OCI-LY3 (cell line): ENCODE results near the gene APOL3.

ENCODE experiments used
- H2AFZ ChIP-seq: fragments of 200-600, 300-600 bp; shearing (Covaris generic); 2 replicates; pipeline ENCODE4 v1.6.0; 2014; ENCODE audit warnings: antibody characterized with exemption, low read depth, low read length
- H3K27ac ChIP-seq: fragments of 200-600, 300-600 bp; sonication (generic); 2 replicates; pipeline ENCODE4 v1.5.1; 2014; ENCODE audit warnings: mild to moderate bottlenecking, low read length, moderate library complexity, mixed read lengths
- H3K27me3 ChIP-seq: fragments of 200-600, 300-600 bp; sonication (generic); 2 replicates; pipeline ENCODE4 v1.6.1; 2014; ENCODE audit warnings: low read depth, low read length, mixed read lengths
- H3K36me3 ChIP-seq: fragments of 200-600, 300-600 bp; sonication (generic); replicated peaks from 2 replicates; pipeline ENCODE3; 2014; ENCODE audit warnings: low read depth, low read length, mixed read lengths
- H3K4me1 ChIP-seq: fragments of 300-600, 200-600 bp; sonication (generic); 2 replicates; pipeline ENCODE4 v1.6.1; 2014; ENCODE audit warnings: low read length, mixed read lengths
- H3K4me2 ChIP-seq: fragments of 200-600, 300-600 bp; sonication (generic); 2 replicates; pipeline ENCODE4 v1.6.1; 2014; ENCODE audit warnings: low read length, mixed read lengths
- H3K4me3 ChIP-seq: fragments of 300-600, 200-600 bp; sonication (generic); 2 replicates; pipeline ENCODE4 v1.5.1; 2014; ENCODE audit warnings: antibody characterized with exemption, mild to moderate bottlenecking, low read length, moderate library complexity
- H3K79me2 ChIP-seq: fragments of 300-600, 200-600 bp; shearing (Covaris generic); 2 replicates; pipeline ENCODE4 v1.6.1; 2014; ENCODE audit warnings: mild to moderate bottlenecking, low read length, mixed read lengths
- H3K9ac ChIP-seq: fragments of 300-600, 200-600 bp; shearing (Covaris generic); 2 replicates; pipeline ENCODE4 v1.6.0; 2014; ENCODE audit warnings: mild to moderate bottlenecking, low read length, moderate library complexity
- H3K9me3 ChIP-seq: fragments of 200-600, 300-600 bp; shearing (Covaris generic); 2 replicates; pipeline ENCODE4 v1.6.1; 2014; ENCODE audit warnings: low read length, mixed read lengths; ENCODE audit not compliant: insufficient read depth
- H4K20me1 ChIP-seq: fragments of 200-600, 300-600 bp; sonication (generic); 2 replicates; pipeline ENCODE4 v1.6.1; 2016; ENCODE audit warnings: low read length, mixed read lengths; ENCODE audit not compliant: insufficient read depth
- EZH2phosphoT487 ChIP-seq: fragments of 200-600 bp; shearing (Covaris generic); IDR thresholded peaks from 2 replicates; pipeline ENCODE4 v1.6.1; 2018; ENCODE audit warnings: antibody characterized with exemption, mixed run types, low read depth
- TF ChIP-seq, protein P1 (sequence below): fragments of 200-600, 300-600 bp; sonication (generic); IDR thresholded peaks from 2 replicates; pipeline ENCODE4 v1.5.1; 2014; ENCODE audit warnings: antibody characterized with exemption, low read length, low read depth

The APOL3 gene

DNA sequence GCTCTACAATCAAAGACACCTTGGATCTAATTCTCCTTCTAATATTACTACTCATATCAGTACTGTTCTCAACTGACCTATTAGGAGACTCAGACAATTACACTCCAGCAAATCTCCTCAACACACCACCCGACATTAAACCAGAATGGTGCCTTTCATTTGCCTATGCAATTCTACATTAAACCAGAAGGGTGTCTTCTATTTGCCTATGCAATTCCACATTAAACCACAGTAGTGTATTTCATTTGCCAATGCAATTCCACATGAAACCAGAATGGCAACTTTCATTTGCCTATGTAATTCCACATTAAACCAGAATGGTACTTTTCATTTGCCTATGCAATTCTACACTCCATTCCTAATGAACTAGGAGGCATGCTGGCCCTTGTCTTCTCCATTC, 15.3 kb upstream of the APOL3 start:
- Histone ChIP-seq H3K9ac (no peak overlapping the region), H3K36me3 (no peaks in the 10 kb centered on the region), H2AFZ (no peak overlapping the region), H3K4me1 (peaks cover 2% of the 10 kb centered on the region; the same call in 1 of the 2 replicates), H3K9me3 (no peaks in the 10 kb centered on the region), H3K27ac (no peak overlapping the region), H4K20me1 (no peaks in the 10 kb centered on the region), H3K4me3 (no peak overlapping the region), H3K4me2 (no peak overlapping the region), H3K79me2 (no peaks in the 10 kb centered on the region), H3K27me3 (peaks cover 5% of the 10 kb centered on the region; the same call in 1 of the 2 replicates)
- TF ChIP-seq, protein P1, sequence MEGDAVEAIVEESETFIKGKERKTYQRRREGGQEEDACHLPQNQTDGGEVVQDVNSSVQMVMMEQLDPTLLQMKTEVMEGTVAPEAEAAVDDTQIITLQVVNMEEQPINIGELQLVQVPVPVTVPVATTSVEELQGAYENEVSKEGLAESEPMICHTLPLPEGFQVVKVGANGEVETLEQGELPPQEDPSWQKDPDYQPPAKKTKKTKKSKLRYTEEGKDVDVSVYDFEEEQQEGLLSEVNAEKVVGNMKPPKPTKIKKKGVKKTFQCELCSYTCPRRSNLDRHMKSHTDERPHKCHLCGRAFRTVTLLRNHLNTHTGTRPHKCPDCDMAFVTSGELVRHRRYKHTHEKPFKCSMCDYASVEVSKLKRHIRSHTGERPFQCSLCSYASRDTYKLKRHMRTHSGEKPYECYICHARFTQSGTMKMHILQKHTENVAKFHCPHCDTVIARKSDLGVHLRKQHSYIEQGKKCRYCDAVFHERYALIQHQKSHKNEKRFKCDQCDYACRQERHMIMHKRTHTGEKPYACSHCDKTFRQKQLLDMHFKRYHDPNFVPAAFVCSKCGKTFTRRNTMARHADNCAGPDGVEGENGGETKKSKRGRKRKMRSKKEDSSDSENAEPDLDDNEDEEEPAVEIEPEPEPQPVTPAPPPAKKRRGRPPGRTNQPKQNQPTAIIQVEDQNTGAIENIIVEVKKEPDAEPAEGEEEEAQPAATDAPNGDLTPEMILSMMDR: no peak
- TF ChIP-seq EZH2phosphoT487: no peak

GRCh38 chr22:36171941-36172340, 11.4 kb upstream of the APOL3 start:
- TF ChIP-seq, protein P1: no peak
- no peaks in the 10 kb centered on the region for H3K79me2 ChIP-seq
- H3K9ac ChIP-seq: no peak overlapping the region
- H2AFZ ChIP-seq: no peak overlapping the region
- peaks cover 3% of the 10 kb centered on the region; the same call in 1 of the 2 replicates for H3K27me3 ChIP-seq
- H3K4me2 ChIP-seq: no peak overlapping the region
- peaks cover 8% of the 10 kb centered on the region; the same call in 1 of the 2 replicates for H3K9me3 ChIP-seq
- H4K20me1 ChIP-seq: no peaks in the 10 kb centered on the region
- no peaks in the 10 kb centered on the region for H3K36me3 ChIP-seq
- H3K27ac ChIP-seq: no peak overlapping the region
- H3K4me1 ChIP-seq: no peaks in the 10 kb centered on the region
- H3K4me3 ChIP-seq: no peak overlapping the region

- TF ChIP-seq EZH2phosphoT487: no peak
- TF ChIP-seq, protein P1: no peak
- H3K27me3 ChIP-seq: no peaks in the 10 kb centered on the region; the same call in 1 of the 2 replicates
- no peaks in the 10 kb centered on the region for H3K79me2 ChIP-seq
- no peak overlapping the region for H3K4me2 ChIP-seq
- no peaks in the 10 kb centered on the region for H4K20me1 ChIP-seq
- H3K9me3 ChIP-seq: peaks cover 8% of the 10 kb centered on the region; the same call in 1 of the 2 replicates
- H2AFZ ChIP-seq: no peak overlapping the region
- H3K27ac ChIP-seq: no peak overlapping the region
- no peaks in the 10 kb centered on the region for H3K36me3 ChIP-seq
- peaks cover 37% of the 10 kb centered on the region for H3K4me1 ChIP-seq
- no peak overlapping the region for H3K9ac ChIP-seq
- H3K4me3 ChIP-seq: no peak overlapping the region
Observed at GRCh38 chr22:36166518-36167220, 6.1 kb upstream of the APOL3 start.

GRCh38 chr22:36166086-36166485, 5.5 kb upstream of the APOL3 start:
- TF ChIP-seq, protein P1: no peak
- TF ChIP-seq EZH2phosphoT487: no peak
- Histone ChIP-seq H2AFZ (no peak overlapping the region), H3K79me2 (no peaks in the 10 kb centered on the region), H3K27ac (no peak overlapping the region), H3K9me3 (peaks cover 8% of the 10 kb centered on the region; the same call in 1 of the 2 replicates), H3K36me3 (no peaks in the 10 kb centered on the region), H3K4me3 (no peak overlapping the region), H3K27me3 (no peaks in the 10 kb centered on the region; the same call in 1 of the 2 replicates), H3K9ac (no peak overlapping the region), H4K20me1 (no peaks in the 10 kb centered on the region), H3K4me2 (no peak overlapping the region), H3K4me1 (peaks cover 43% of the 10 kb centered on the region)
